Measurements from ENCODE around the gene ZNF20.

The ZNF20 gene

DNA sequence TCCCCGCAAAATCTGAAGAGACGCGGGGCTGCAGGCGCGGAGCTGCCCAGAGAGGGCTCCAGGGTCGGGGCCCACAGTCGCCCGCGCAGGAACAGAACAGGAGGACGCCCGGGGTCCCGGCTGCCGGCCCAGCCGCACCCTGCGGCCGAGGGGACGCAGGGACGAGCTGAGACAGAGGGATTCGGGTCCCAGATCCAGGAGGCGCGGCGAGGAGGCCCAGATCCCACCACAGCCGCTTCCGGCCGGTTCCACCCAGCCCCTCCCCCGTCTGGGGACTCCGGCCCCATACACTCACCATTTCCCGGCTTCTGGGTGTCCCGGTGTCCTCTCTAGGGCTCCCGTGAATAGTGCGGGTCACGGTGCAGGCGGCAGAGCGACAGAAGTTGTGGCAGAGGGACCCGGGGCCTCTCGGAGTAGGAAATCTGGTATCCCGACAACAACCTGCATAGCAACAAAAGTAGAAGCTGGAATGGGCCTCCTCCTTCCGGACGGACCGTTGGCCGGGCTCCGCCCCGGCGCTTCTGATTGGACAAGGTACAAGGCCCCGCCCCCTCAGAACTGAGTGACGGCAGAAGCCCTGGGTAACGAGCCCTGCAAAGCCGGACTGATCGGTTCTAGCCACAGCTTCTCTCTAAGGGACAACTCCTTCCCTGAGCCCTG is at the start of gene ZNF20:
TSS of gene ZNF20 (minus strand) at position 466 of the 660 bp plus-strand sequence. CDS start at position 298, 168 bp downstream.
- peak; percentile 89 for DNase-seq (ENCODE audit: low read depth)

DNA sequence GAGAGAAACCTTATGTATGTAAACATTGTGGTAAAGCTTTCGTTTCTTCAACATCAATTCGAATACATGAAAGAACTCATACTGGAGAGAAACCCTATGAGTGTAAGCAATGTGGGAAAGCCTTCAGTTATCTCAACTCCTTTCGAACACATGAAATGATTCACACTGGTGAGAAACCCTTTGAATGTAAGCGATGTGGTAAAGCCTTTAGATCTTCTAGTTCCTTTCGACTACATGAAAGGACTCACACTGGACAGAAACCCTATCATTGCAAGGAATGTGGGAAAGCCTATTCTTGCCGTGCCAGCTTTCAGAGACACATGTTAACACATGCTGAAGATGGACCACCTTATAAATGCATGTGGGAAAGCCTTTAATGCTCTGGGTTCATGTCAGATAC is 47.5 kb upstream of the ZNF20 start:
- DNase-seq (ENCODE audit: low read depth), result no peak

DNA sequence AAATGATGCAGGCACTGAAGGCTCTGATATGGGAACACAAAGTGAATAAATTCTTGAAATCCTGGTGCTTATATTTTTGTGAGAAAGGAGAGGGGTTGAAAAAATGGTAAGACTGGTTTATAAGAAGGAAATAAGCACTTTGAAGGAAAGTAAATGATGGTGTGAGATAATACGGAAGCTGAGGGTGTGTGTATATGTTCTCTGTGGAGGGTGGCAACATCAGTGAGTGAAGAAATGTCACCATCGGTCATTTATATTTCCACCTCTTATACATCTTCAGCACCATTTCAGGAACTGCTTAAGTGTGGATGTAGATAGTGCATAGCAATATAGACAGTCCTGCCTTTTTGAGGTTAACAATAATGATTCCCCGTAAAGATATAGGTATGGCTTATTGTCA is 40.2 kb upstream of the ZNF20 start:
- no peak for DNase-seq (ENCODE audit: low read depth)

DNA sequence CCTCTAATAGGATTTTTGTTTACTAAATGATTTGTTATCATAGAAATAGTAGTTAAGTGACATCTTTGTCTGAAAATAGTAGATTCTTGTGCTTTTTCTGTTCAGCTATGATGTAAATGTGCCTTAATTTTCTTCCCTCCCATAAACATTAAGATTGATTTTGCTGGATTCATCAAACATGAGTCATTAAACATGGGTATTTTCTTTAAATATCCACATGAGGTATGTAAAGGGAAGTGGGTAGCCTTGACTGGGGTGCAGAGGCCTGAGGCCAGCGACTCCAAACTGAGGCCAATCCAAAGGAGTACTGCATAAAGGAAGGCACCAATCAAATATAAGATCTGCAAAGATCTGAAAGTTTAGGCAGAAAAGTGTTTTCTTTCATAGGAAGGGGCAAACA is 26.5 kb upstream of the ZNF20 start:
- no peak for DNase-seq (ENCODE audit: low read depth)

DNA sequence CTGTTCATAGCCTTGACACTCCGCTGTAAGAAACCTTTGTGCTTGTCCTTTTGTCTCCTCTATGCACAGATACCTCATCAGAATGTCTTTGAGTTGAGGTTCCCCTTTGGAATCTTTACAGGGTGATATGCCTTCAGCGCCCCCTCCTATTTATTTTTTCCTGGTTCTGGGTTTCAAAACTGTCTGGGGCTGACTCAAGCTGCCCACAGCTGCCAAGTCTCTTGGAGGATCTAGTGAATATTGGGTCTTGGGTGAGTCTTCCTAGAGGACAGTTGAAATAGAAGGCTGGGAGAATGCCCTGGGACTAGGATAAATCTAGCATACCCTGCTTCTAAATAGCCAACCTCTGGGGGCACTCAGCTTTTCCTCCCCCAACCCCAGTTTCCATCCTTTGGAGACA is 23.7 kb upstream of the ZNF20 start:
- DNase-seq (ENCODE audit: low read depth), result no peak

DNA sequence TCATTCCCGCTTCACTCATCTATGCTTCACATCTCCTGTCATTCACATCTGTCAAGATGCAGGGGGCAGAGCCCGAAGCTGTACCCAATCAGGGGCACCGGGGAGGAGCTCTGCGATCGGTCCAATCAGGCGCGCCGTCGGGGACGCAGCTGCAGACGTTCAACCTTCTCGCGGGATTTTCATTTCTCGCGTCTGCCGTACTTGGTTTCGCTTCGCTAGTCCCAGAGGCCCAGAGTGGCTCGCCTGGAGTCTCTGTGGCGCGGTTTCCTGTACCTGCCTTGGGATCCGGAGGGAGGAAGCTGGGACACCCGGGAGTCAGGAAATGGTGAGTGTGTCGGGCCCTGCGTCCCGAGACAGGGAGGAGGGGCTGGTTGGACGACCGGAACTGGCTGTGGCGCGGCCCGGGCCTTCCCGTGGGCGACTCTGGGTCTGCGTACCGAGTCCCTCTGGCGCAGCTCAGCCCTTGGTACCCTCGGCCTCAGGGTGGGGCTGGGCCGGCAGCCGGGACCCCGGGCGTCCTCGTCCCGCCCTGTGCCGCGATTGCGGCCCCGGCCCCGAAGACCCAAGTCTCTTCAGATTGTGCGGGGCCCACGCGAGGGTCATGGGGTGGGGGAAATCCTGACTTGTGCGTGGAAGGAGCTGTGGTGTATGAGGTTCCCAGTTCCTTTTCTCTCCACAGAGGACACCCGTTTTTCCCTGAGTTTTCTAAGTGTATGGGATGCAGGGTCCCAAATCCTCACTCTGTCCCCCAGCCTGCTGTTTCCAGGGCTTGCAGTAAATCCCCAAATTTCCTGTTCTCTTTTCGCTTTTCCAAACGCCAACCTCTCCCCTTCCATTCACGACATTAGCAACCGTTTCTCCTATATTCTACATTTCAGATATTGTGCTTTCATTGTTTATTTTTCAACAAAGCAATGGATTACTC is 23.0 kb upstream of the ZNF20 start, which contains the start of gene ZNF136:
TSS of gene ZNF136 (plus strand) at position 215 of the 925 bp plus-strand sequence. CDS start at position 323, 108 bp downstream.
- DNase-seq (ENCODE audit: low read depth), result peak; percentile 89

DNA sequence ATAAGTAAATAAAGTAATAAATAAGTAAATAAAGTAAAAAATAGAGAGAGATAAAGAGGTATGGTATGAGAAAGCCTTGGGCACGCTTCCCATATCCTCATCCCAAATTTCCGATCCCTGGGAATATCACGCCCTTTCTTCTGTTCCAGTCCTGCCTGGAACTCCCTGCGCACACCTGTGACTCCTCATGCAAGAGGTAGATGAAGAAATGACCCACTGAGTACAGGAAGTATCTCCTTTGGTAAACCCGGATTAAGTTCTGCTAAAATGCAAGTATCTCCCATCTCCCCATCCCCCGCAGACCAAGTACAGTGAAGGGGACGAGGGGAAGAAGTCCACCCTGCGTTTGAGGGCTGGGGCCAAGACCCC is 22.3 kb upstream of the ZNF20 start:
- DNase-seq (ENCODE audit: low read depth), result no peak

DNA sequence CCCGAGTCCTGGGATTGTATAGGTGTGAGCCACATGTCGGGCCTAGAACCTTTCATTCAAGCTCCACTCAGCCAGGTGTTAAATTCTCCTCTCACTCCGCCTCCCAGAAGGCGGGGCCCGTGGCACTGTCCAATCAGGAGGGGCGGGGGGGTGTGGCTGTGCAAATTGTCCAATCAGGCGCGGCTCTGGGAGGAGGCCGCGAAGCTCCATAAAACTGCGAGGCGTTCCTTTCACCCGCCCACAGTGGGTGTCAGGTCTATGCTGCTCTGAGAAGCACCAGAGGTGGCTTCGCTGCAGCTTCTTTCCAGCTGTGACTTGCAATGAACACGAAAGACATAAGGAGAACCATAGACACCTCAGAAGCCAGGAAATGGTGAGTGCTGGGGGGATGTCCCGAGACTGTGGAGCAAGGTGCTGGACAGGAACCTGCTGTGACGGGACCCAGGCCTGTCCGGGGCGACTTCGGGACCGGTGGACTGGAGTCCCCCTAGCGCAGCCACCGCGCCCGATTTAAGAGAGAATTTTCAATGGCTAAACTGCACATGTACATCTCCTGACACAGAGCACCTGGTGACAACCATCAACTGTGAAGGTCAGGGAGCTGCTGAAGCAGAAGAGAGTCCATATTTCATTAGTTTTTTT is 19.7 kb upstream of the ZNF20 start:
- DNase-seq (ENCODE audit: low read depth), result peak; percentile 12

DNA sequence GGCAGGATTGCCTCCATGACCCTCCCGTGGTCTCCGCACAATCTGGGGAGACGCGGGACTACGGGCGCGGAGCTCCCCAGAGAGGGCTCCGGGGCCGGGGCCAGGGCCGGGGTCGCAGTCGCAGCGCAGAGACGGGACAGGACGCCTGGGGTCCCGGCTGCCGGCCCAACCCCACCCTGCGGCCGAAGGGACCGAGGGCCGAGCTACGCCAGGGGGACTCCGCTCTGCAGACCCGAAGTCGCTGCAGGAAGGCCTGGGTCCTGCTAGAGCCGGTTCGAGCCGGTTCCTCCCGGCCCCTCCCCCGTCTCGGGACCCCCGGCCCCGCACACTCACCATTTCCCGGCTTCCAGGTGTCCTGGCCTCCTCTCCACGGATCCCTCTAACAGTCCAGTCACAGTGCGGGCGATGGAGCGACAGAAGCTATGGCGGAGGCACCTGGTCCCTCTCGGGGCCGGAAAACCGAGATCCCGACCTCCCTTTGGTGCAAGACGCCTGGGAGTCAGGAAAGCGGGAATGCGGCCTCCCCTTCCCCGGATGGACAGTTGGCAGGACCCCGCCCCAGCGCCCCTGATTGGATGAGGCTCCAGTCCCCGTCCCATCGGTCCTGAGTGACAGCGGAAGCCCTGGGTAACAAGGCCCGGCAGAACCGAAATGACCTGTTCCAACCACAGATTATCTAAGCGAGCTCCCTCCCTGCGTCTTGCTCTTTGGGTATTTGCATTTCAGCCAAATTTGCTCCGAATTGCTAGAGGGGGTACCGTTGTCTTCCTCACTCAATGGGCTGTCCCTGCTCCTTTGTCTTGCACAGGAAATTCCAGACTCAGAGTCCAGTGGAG is 16.3 kb upstream of the ZNF20 start, which contains the start of gene ZNF625:
TSS of gene ZNF625 (minus strand) at position 512 of the 836 bp plus-strand sequence. CDS start at position 336, 176 bp downstream.
- DNase-seq (ENCODE audit: low read depth), result peak; percentile 37

DNA sequence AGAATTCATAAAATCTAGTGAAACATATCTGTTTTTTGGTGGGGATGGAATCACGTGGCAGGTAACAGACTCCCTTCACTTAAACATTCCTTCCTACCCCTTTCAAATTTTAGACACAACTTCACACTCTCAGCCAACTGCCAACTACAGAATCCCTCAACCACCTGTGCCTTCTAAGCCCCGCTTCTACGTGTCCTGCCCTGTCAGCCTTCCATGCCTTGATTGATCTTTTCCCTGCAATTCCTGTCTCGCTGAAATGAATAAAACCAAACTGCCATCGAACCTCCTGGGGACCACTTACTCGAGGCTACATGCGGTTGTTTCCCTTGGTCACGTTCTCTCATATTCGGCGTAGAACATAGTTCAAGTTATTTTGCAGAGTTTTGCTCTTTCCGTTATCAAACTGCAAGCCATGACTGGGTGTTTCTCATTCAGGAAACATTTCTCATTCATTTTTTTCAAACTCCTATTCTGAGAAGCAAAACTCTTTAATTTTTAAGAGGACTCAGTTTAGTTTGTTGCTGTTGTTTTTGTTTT is 15.2 kb upstream of the ZNF20 start:
- no peak for DNase-seq (ENCODE audit: low read depth)

DNA sequence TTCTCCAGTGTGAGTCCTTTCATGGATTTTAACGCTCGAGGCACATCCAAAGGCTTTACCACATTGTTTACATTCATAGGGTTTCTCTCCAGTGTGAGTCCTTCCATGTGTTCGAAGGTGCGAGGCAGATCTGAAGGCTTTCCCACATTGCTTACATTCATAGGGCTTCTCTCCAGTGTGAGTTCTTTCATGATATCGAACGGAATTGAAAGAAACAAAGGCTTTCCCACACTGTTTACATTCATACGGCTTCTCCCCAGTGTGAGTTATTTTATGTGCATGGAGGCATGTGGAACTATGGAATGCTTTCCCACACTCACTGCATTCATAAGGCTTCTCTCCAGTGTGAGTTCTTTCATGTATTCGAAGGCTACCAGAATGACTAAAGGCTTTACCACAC is 5.2 kb upstream of the ZNF20 start:
- DNase-seq (ENCODE audit: low read depth), result no peak

DNA sequence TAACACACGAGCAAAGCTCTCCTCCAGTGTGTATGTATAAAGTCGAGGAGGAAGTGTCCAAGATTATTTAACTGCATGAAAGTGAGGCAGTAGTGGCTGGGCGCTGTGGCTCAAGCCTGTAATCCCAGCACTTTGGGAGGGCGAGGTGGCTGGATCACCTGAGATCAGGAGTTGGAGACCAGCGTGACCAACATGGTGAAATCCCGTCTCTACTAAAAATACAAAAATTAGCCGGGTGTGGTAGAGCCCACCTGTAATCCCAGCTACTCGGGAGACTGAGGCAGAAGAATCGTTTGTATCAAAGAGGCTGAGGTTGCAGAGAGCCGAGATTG is 1.2 kb upstream of the ZNF20 start:
- DNase-seq (ENCODE audit: low read depth), result no peak

DNA sequence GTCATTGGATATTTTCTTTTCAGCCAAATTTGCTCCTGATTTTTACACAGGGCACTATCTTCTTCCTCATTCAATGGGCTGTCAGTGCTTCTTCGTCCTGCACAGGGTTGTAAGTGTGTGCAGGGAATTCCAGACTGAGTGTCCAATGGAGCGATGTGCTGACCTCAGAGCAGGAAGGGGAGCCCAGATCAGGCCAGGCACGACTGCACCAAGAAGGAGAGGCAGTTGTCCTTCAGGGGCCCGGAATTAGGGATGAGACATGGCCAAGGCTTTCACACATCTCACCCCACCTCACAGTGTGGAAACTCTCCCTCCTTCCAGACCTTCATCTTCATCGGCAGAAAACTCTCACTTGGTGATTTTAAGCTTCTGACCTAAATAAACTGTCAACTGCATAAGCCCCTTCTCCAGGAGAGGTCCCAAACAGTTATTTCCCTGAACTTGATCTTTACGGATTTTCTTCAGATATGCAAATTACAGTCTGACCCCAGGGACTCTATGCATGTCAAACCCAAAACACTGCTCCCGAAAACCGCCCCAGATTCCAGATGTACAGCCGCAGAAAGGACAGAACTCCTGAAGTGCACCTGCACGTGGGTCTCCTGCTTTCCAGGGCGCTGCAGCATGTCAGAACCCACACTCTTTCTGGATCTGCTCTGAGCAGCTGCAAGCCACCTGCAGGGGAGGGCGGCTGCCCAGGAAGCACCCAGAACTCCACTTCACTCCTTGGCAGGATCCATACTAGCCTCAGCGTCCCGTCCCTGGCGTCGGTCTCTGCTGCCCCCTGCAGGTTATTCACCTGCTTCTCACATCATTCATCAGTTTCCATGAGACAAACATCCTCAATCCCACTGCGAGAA is 625 bp upstream of the ZNF20 start:
- DNase-seq (ENCODE audit: low read depth), result peak; percentile 77

DNA sequence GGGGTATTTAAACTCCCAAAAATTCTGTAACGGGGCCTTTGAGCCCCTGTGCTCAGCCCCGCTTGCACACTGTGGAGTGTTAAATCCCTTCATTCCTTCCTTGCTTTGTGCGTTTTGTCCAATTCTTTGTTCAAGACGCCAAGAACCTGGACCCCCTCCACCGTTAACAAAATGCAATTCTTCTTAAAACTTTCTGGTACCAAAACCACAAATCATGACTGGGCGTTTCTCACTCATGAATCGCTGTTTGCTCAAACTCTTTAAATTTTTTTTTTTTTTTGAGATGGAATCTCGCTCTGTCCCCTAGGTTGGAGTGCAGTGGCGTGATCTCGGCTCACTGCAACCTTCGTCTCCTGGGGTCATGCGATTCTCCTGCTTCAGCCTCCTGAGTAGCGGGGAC is 881 bp downstream of the ZNF20 start:
- no peak for DNase-seq (ENCODE audit: low read depth)

DNA sequence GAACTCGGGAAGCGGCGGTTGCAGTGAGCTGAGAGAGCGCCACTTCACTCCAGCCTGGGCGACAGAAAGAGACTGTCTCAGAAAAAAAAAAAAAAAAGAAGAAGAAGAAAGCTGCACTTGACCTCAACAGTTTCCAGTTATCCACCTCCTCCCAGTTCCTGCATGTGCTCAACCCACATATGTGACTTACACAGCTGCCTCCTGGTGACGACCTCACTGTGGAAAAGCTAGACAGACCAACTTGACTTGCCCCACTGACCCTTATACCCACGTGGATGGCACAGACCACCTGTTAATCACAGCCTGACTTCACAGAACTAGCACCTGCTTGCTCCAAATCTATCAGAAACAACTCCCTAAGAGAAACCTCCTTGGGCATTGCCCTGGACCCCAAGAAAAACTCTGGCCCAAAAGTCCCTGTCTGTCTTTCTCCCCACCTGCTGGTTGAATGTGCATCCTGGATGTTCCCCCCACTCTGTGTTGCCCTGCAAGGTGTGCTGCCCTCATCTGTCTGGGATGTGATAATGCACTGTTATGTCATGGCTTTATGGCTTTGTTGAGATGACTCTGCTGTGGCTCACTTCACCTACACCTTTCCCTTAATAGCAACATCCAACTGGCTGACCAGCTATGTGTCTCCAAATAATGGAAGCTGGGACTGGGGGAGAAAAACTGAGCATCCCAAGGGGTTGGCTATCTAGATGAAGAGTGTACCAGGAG is 2.8 kb downstream of the ZNF20 start:
- DNase-seq (ENCODE audit: low read depth), result no peak

DNA sequence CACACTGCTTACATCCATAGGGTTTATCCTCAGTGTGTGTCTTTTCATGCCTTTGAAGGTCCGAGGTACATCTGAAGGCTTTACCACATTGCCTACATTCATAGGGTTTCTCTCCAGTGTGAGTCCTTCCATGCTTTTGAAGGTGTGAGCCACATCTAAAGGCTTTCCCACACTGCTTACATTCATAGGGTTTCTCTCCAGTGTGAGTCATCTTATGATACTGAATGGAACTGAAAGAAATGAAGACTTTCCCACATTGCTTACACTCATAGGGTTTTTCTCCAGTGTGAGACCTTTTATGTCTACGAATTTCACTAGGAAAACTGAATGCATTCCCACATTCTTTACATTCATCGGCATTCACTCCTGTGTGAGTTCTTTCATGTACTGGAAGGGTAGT is 7.1 kb downstream of the ZNF20 start:
- no peak for DNase-seq (ENCODE audit: low read depth)

DNA sequence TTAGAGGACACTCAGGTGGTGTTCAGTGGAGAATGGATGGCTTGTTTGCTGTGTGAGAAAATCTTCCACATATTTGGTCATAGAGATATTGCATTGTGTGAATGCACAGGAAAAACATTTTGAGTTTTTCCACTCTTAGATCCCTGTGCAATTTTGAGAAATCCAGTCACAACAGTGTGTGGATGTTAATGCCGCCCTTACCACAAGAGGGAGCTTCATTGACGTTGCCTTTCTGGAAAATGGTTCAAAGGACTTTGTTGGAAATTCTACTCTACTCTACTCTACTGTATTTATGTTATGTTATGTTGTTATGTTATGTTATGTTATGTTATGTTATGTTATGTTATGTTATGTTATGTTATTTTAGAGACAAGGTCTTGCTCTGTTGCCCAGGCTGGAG is 13.4 kb downstream of the ZNF20 start:
- DNase-seq (ENCODE audit: low read depth), result no peak

DNA sequence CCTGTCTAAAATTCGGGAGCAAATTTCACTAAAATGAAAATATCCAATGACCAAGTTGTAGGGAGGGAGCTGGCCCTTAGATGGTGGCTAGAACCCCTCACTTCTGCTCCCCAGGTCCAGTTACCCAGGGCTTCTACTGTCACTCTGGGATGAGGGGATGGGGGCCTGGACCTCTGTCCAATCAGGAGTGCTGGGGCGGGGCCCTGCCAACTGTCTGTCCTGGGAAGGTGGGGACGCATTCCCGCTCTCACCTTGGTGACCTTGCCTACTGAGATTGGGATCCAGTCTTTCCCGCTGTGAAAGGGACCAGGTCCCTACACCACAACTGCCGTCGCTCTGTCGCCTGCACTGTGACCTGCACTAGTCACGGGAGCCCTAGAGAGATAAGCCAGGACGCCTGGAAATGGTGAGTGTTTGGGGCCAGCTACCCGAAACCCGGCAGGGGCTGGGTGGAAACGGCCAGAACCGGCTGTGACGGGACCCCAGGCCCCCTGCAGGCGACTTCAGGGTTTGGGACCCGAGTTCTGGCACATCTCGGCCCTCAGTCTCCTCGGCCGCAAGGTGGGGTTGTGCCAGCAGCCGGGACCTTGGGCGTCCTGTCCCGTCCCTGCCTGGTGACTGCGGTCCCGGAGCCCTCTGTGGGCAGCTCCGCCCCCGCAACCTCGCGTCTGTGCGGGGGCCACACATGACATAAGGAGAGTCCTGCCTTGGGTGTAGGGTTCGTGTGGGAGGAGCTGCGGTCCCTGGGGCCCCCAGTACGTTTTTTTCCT is 22.8 kb downstream of the ZNF20 start:
- no peak for DNase-seq (ENCODE audit: low read depth)

DNA sequence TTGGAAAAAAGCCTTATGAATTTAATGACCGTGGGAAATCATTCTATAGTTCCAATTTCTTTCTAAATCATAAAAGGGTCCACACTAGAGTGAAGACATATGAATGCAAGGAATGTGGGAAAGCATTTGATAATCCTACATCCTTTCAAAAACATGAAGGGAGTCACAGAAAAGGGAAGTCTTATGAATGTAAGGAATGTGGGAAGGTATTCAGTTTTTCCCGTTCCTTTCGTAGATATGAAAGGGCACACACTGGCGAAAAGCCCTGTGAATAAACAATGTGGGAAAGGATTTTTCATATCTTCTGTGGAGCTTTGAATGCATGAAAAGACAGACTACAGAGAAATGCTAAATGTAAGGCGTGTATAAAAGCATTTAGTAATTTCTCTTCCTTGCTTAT is 27.0 kb downstream of the ZNF20 start:
- DNase-seq (ENCODE audit: low read depth), result no peak
